ENCODE results near the gene ZFYVE19. TPM values are rescaled to one million over a fixed set of nuclear protein-coding genes. Genes with fewer than 3 reads are reported as not detected.

The ZFYVE19 gene
- total and polyA plus RNA-seq, 2 of the 13 experiments (the other 11 are each of a cell fraction or from before 2014, with no cell fraction given) = 23.3 to 44.0 TPM

GRCh38 chr15:40782609-40783227 lies 24.2 kb upstream of the ZFYVE19 start (continued):
- peak; percentile 55 for TF ChIP-seq TEAD3 (CRISPR knock-in tag; optimal IDR thresholded peaks at IDR 0.05; ENCODE audit: borderline replicate concordance)
- no peak for TF ChIP-seq ZNF660 (CRISPR knock-in tag; IDR thresholded peaks at IDR 0.05; ENCODE audit: borderline replicate concordance, low read depth)
- no peak for TF ChIP-seq ZXDC (CRISPR knock-in tag; IDR thresholded peaks at IDR 0.05)
- no peak for TF ChIP-seq ZNF607 (CRISPR knock-in tag; IDR thresholded peaks at IDR 0.05; ENCODE audit: borderline replicate concordance)
- TF ChIP-seq MBD4 (IDR thresholded peaks at IDR 0.05; ENCODE audit: borderline replicate concordance, low read length) = no peak
- TF ChIP-seq KAT2B (IDR thresholded peaks at IDR 0.05; ENCODE audit: borderline replicate concordance, low read depth, low read length) = no peak
- no peak for TF ChIP-seq ZNF296 (CRISPR knock-in tag; conservative IDR thresholded peaks at IDR 0.05)
- 0 out of 2 replicates have a peak, but pooled peaks have one; percentile 23 for TF ChIP-seq ZNF614 (CRISPR knock-in tag; IDR thresholded peaks at IDR 0.05; ENCODE audit: borderline replicate concordance)
- no peak for TF ChIP-seq ZNF225 (CRISPR knock-in tag; IDR thresholded peaks at IDR 0.05)
- no peak for TF ChIP-seq ZNF777 (CRISPR knock-in tag; IDR thresholded peaks at IDR 0.05)
- TF ChIP-seq ATF1 (CRISPR knock-in tag; IDR thresholded peaks at IDR 0.05) = no peak
- no peak for TF ChIP-seq RARG (CRISPR knock-in tag; IDR thresholded peaks at IDR 0.05; ENCODE audit: low read depth)
- TF ChIP-seq ATAD3A (CRISPR knock-in tag; IDR thresholded peaks at IDR 0.05) = no peak
- TF ChIP-seq ZNF639 (CRISPR knock-in tag; conservative IDR thresholded peaks at IDR 0.05) = no peak
- no peak for TF ChIP-seq NFRKB (IDR thresholded peaks at IDR 0.05)
- TF ChIP-seq ZNF333 (CRISPR knock-in tag; IDR thresholded peaks at IDR 0.05; ENCODE audit: borderline replicate concordance) = no peak
- TF ChIP-seq ARID2 (CRISPR knock-in tag; IDR thresholded peaks at IDR 0.05; ENCODE audit: borderline replicate concordance) = no peak
- TF ChIP-seq IRF9 (CRISPR knock-in tag; IDR thresholded peaks at IDR 0.05; ENCODE audit: borderline replicate concordance) = no peak
- no peak for TF ChIP-seq MLX (CRISPR knock-in tag; IDR thresholded peaks at IDR 0.05)
- peak; percentile 65; the same call in 1 of the 2 replicates for TF ChIP-seq ZNF124 (CRISPR knock-in tag; IDR thresholded peaks at IDR 0.05)
- no peak for TF ChIP-seq AGO1 (IDR thresholded peaks at IDR 0.05; ENCODE audit: low read depth, low read length, poor library complexity, severe bottlenecking)
- no peak for TF ChIP-seq ZNF790 (CRISPR knock-in tag; IDR thresholded peaks at IDR 0.05; ENCODE audit: borderline replicate concordance)
- no peak for TF ChIP-seq MAF1 (CRISPR knock-in tag; IDR thresholded peaks at IDR 0.05; ENCODE audit: borderline replicate concordance)
- TF ChIP-seq SIX1 (CRISPR knock-in tag; IDR thresholded peaks at IDR 0.05; ENCODE audit: borderline replicate concordance) = no peak

Data from HepG2 (cell line).